PFSK-1 (cell line): ENCODE measurements around the gene BRPF3.

ENCODE experiments used
- FOXP2 ChIP-seq: optimal IDR thresholded peaks from 2 replicates; pipeline ENCODE3; 2011; ENCODE audit warnings: borderline replicate concordance, control low read depth, inconsistent platforms; ENCODE audit not compliant: insufficient read depth; ENCODE audit errors: extremely low read length, extremely low read depth
- POLR2AphosphoS5 ChIP-seq: IDR thresholded peaks from 2 replicates; pipeline ENCODE4 v1.6.1; 2012; ENCODE audit warnings: low read depth, mild to moderate bottlenecking, control low read depth, low read length, moderate library complexity
- REST ChIP-seq, 2 experiments: IDR thresholded peaks; 2 replicates each; pipeline versions ENCODE4 v1.6.1 to v1.8.0; 2011 to 2012; ENCODE audit warnings: low read depth in 2 of 2, low read length in 2 of 2, control low read depth in 1 of 2, inconsistent platforms in 1 of 2, mild to moderate bottlenecking in 1 of 2, moderate library complexity in 1 of 2; ENCODE audit not compliant: insufficient read depth in 1 of 2
- SIN3A ChIP-seq: IDR thresholded peaks from 2 replicates; pipeline ENCODE4 v1.6.1; 2012; ENCODE audit warnings: mild to moderate bottlenecking, low read length, moderate library complexity, borderline replicate concordance; ENCODE audit not compliant: insufficient read depth
- TAF1 ChIP-seq: IDR thresholded peaks from 2 replicates; pipeline ENCODE4 v1.6.1; 2012; ENCODE audit warnings: low read length, control low read depth, borderline replicate concordance; ENCODE audit not compliant: insufficient read depth

BRPF3 gene

GRCh38 chr6:36154286-36154685 is 42.3 kb upstream of the BRPF3 start:
- TF ChIP-seq TAF1 (no peak), POLR2AphosphoS5 (no peak), SIN3A (no peak), REST (IDR thresholded peaks at IDR 0.05; ENCODE audit: insufficient read depth in 1 of 2, low read depth in 2 of 2, low read length in 2 of 2) (no peak), FOXP2 (no peak)

DNA sequence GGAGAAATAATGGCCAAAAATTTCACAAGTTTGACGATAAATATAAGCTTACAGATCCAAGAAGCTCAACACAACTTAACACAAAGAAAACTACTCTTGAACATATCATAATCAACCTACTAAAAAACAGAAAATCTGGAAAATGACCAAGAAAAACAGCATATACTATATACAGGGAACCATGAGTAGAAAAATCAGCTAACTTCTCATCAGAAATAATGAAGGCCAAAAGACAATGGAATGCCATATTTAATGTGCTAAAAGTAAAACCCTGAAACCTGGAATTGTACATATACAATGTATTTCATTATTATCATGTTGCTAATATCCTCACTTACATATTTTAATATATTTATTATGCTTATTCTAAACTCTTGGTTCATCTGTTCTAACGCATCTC is 40.9 kb upstream of the BRPF3 start:
- no peak for TF ChIP-seq SIN3A
- no peak for TF ChIP-seq TAF1
- TF ChIP-seq POLR2AphosphoS5, result no peak
- TF ChIP-seq FOXP2, result no peak
- no peak for TF ChIP-seq REST (IDR thresholded peaks at IDR 0.05; ENCODE audit: insufficient read depth in 1 of 2, low read depth in 2 of 2, low read length in 2 of 2)

DNA sequence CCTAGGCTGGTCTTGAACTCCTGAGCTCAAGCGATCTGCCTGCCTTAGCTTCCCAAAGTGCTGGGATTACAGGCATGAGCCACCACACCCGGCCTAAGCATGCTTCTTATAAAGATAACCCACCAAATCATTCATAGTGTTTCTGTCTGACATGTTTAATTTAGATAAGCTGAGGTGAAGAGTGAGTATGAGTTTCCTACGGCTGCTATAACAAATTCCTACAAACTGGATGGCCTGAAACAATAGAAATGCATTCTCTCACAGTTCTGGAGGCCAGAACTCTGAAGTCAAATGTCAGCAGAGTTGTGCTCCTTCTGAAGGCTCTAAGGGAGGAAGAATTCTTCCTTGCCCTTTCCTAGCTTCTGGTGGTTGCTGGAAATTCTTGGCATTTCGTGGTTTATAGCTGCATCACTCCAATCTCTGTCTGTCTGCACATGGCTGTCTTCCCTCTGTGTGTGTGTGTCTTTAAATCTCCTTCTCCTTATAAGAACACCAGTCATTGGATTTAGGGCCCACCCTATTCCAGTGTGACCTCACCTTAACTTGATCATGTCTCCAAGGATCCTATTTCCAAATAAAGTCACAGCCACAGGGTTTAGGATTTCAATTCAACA is 36.3 kb upstream of the BRPF3 start:
- TF ChIP-seq FOXP2 (no peak), REST (IDR thresholded peaks at IDR 0.05; ENCODE audit: insufficient read depth in 1 of 2, low read depth in 2 of 2, low read length in 2 of 2) (no peak), SIN3A (no peak), TAF1 (no peak)

GRCh38 chr6:36169023-36170007 is 27.2 kb upstream of the BRPF3 start:
- TF ChIP-seq FOXP2 (no peak), TAF1 (no peak), SIN3A (no peak), POLR2AphosphoS5 (no peak), REST (IDR thresholded peaks at IDR 0.05; ENCODE audit: insufficient read depth in 1 of 2, low read depth in 2 of 2, low read length in 2 of 2) (no peak)
